CD4-positive, alpha-beta T cell (primary cell): ENCODE results near the gene TXNRD2. TPM values are rescaled to one million over a fixed set of nuclear protein-coding genes. Genes with fewer than 3 reads are reported as not detected.

ENCODE experiments used
- ATAC-seq: fragments of 200-7000 bp; cut with Tn5 transposase; one replicate; pipeline ENCODE4 v1.10.0; 2022; ENCODE audit warnings: mild to moderate bottlenecking; ENCODE audit not compliant: poor library complexity
- CTCF ChIA-PET: fragments of 350-600 bp; sonication (Branson Sonifier 250); formaldehyde crosslinking; loops from one replicate; lab custom pipeline; 2021; ENCODE audit warnings: antibody characterized with exemption, inconsistent platforms; lab: Charles Lee
- POLR2A ChIA-PET: fragments of 350-600 bp; sonication (Branson Sonifier 250); formaldehyde crosslinking; loops from one replicate; lab custom pipeline; 2021; ENCODE audit warnings: antibody characterized with exemption, inconsistent platforms; lab: Charles Lee
- DNase-seq, 14 experiments: peaks; one replicate each; pipeline ENCODE4 v3.0.0-alpha.2; 2013 to 2020; ENCODE audit warnings: mixed read lengths in 2 of 14
- H3K27ac ChIP-seq, 2 donors: one replicate each; pipeline versions ENCODE4 v1.5.1 to v1.7.0; 2013; ENCODE audit warnings: low read length in 2 of 2, low read depth in 1 of 2, mild to moderate bottlenecking in 1 of 2
- H3K27me3 ChIP-seq, 2 experiments: 1 replicate in 1 of 2; 2 replicates in 1 of 2; pipeline versions ENCODE4 v1.6.1 to v1.7.0; 2013; ENCODE audit warnings: low read length in 2 of 2, control low read depth in 1 of 2, mild to moderate bottlenecking in 1 of 2, moderate library complexity in 1 of 2; ENCODE audit not compliant: insufficient read depth in 2 of 2, control insufficient read depth in 1 of 2
- H3K36me3 ChIP-seq: one replicate; pipeline ENCODE4 v1.6.1; 2013; ENCODE audit warnings: low read length, control low read depth; ENCODE audit not compliant: insufficient read depth
- H3K4me1 ChIP-seq: one replicate; pipeline ENCODE4 v1.6.1; 2013; ENCODE audit warnings: low read length, control low read depth; ENCODE audit not compliant: insufficient read depth
- H3K4me3 ChIP-seq: one replicate; pipeline ENCODE4 v1.5.1; 2013; ENCODE audit warnings: mild to moderate bottlenecking, low read length, moderate library complexity
- H3K9me3 ChIP-seq, 2 experiments: 1 replicate in 1 of 2; 2 replicates in 1 of 2; pipeline versions ENCODE4 v1.6.1 to v1.7.0; 2013; ENCODE audit warnings: low read length in 2 of 2, mild to moderate bottlenecking in 2 of 2, control low read depth in 1 of 2, moderate library complexity in 1 of 2; ENCODE audit not compliant: control insufficient read depth in 1 of 2, insufficient read depth in 1 of 2
- H3K27ac Mint-ChIP-seq: one replicate; pipeline ENCODE4 v1.8.0; 2020; ENCODE audit warnings: mixed read lengths
- H3K27me3 Mint-ChIP-seq: one replicate; pipeline ENCODE4 v1.8.0; 2021; ENCODE audit warnings: mixed read lengths
- H3K36me3 Mint-ChIP-seq: one replicate; pipeline ENCODE4 v1.8.0; 2021; ENCODE audit warnings: low read depth, mixed read lengths
- H3K4me1 Mint-ChIP-seq: one replicate; pipeline ENCODE4 v1.8.0; 2021; ENCODE audit warnings: low read depth, mixed read lengths
- H3K4me3 Mint-ChIP-seq: one replicate; pipeline ENCODE4 v1.8.0; 2020; ENCODE audit warnings: mild to moderate bottlenecking, mixed read lengths
- H3K9me3 Mint-ChIP-seq: one replicate; pipeline ENCODE4 v1.8.0; 2020; ENCODE audit warnings: mixed read lengths
- intact Hi-C, 2 experiments: fragments of 100-400 bp; cut with DNase I in 1 of 2; cut with micrococcal nuclease in 1 of 2; formaldehyde crosslinking; loops; one replicate each; pipeline versions ENCODE4 v1.15.1 to v1.9.0; 2023 to 2025; cut with DNase I, micrococcal nuclease
- total RNA-seq, 174 experiments: library from RNA in 2 of 174; stranded (reverse) in 2 of 174; gene quantifications; one replicate each; pipeline ENCODE4 v1.2.3 and lab custom pipeline; 2021 to 2026
- TF ChIP-seq, protein P1 (sequence below): fragments of 200-600 bp; IDR thresholded peaks from one replicate; pipeline ENCODE4 v1.8.0; 2022; ENCODE audit warnings: antibody characterized with exemption, mild to moderate bottlenecking

The TXNRD2 gene
- total RNA-seq, 2 experiments from 2014 or later: 18.6 to 19.5 TPM

DNA sequence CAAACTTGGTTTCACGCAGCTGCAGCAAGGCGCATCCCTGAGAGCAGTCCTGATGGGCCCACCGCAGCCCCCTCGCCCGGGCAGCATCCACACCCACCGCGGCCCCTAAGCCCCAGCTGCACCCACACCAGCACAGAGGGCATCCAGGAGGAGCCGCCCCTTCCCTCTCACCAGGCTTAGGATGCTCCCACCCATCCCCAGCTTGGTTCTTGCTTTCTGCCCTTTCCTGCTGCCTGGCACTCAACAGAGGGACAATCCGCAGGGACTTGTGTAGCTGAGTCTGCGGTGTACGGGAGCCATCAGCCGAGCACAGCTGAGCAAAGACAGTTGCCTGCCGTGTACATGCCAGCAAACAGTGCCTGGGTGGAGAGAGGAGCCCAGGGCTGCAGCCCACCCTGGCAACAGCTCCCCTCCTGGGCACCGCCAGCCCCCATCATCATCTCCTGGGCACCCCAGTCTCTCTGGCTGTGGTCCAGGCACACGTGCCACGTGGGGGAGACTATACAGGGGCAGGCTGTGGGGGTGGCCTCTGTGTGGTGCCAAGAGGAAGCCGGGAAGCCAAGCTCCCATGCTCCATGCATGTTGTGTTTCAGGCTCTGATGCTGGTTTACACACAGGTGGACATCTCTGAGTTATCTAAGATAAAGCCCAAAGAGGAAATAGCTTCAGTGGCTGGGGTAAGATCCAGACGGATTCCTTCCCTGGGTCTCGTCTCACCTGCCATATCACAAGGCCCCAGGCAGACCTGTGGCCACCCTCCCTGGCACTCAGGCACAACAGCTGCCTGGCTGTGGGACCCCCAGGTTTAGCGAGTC, 50.9 kb downstream of the TXNRD2 start:
- Mint-ChIP-seq H3K9me3 (no peaks in the 10 kb centered on the region), H3K4me3 (peak overlapping the region; percentile 78), H3K36me3 (peaks cover 6% of the 10 kb centered on the region), H3K4me1 (peaks cover 86% of the 10 kb centered on the region), H3K27me3 (no peaks in the 10 kb centered on the region), H3K27ac (peak overlapping the region; percentile 97)
- H3K27ac ChIP-seq: peak overlapping the region; percentile 46 to 99
- no peak for ATAC-seq
- peaks cover 100% of the 10 kb centered on the region for H3K4me1 ChIP-seq
- TF ChIP-seq, protein P1, sequence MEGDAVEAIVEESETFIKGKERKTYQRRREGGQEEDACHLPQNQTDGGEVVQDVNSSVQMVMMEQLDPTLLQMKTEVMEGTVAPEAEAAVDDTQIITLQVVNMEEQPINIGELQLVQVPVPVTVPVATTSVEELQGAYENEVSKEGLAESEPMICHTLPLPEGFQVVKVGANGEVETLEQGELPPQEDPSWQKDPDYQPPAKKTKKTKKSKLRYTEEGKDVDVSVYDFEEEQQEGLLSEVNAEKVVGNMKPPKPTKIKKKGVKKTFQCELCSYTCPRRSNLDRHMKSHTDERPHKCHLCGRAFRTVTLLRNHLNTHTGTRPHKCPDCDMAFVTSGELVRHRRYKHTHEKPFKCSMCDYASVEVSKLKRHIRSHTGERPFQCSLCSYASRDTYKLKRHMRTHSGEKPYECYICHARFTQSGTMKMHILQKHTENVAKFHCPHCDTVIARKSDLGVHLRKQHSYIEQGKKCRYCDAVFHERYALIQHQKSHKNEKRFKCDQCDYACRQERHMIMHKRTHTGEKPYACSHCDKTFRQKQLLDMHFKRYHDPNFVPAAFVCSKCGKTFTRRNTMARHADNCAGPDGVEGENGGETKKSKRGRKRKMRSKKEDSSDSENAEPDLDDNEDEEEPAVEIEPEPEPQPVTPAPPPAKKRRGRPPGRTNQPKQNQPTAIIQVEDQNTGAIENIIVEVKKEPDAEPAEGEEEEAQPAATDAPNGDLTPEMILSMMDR: no peak
- peak overlapping the region; percentile 56 for H3K4me3 ChIP-seq
- no peaks in the 10 kb centered on the region for H3K27me3 ChIP-seq
- H3K9me3 ChIP-seq: no peaks in the 10 kb centered on the region
- intact Hi-C loops: loop anchor here (1.0 to 5.0 kb wide), 3 partner anchors 16 to 133 kb away; no protein-coding TSS in a partner anchor
- peak in 1 of 14 experiments; percentile 31 for DNase-seq
- ChIA-PET CTCF (interaction anchor here (1.2 to 3.4 kb wide), 3 partner anchors 19 to 160 kb away, joined by 4 to 19 read pairs (median 16); no protein-coding TSS in a partner anchor), POLR2A (interaction anchor here (1.9 to 3.5 kb wide), 4 partner anchors 16 to 135 kb away, joined by 4 to 92 read pairs (median 17); partner anchors contain the start of genes GNB1L and RTL10)
- H3K36me3 ChIP-seq: peaks cover 6% of the 10 kb centered on the region

- Histone ChIP-seq H3K27ac (peak overlapping the region; percentile 12 to 99), H3K4me1 (peaks cover 100% of the 10 kb centered on the region), H3K9me3 (no peaks in the 10 kb centered on the region), H3K4me3 (no peak overlapping the region), H3K36me3 (peaks cover 2% of the 10 kb centered on the region), H3K27me3 (no peaks in the 10 kb centered on the region)
- Mint-ChIP-seq H3K4me3 (peak overlapping the region; percentile 75), H3K36me3 (peaks cover 6% of the 10 kb centered on the region), H3K4me1 (peaks cover 84% of the 10 kb centered on the region), H3K27me3 (no peaks in the 10 kb centered on the region), H3K27ac (peak overlapping the region; percentile 97), H3K9me3 (no peaks in the 10 kb centered on the region)
- ChIA-PET CTCF (interaction anchor here (1.0 to 3.4 kb wide), 5 partner anchors 20 to 159 kb away, joined by 3 to 19 read pairs (median 4); no protein-coding TSS in a partner anchor), POLR2A (interaction anchor here (3.0 to 3.5 kb wide), 2 partner anchors 15 to 35 kb away, joined by 17 to 92 read pairs; partner anchors contain the start of genes GNB1L and RTL10)
- intact Hi-C loops: loop anchor here (2.0 to 5.0 kb wide), 2 partner anchors 15 to 133 kb away; no protein-coding TSS in a partner anchor
- TF ChIP-seq, protein P1: no peak
- no peak for ATAC-seq
- peak in 9 of 14 experiments; percentile 26 to 73 (median 59) for DNase-seq
These were observed 51.7 kb downstream of the TXNRD2 start for GRCh38 chr22:19889951-19890350.

DNA sequence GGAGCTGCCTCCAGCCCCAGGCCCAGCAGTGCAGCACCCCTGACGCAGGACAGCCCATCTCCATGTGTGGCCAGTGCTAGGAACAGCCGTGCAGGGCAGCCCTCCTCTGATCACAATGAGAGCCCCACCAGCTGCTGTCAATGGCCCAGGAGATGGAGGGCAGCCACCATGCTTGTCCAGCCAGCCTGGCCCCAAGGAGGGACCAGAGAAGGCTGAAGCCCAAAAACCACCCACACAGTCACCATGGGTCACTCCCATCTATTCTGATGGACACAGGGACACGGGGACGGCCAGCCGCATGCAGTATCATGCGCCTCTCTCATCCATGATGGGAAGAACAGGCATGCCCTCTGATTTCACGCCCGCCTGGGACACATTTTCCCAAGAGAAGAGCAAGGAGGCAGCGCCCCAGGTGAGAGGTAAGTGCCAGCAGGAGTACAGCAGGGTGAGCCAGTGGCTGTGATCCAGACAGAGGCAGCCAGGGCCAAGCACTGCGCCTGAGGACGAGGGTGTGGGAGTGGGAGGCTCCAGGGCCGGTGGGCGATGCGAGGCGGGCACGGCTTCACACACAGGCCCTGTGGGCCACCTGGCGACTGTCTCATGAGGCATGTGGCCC, 53.4 kb downstream of the TXNRD2 start:
- POLR2A ChIA-PET: interaction anchor here (1.3 to 2.1 kb wide), 2 partner anchors 14 to 33 kb away, joined by 3 to 32 read pairs; partner anchors contain the start of genes GNB1L and RTL10
- Mint-ChIP-seq H3K27me3 (no peaks in the 10 kb centered on the region), H3K4me1 (peaks cover 78% of the 10 kb centered on the region), H3K36me3 (no peaks in the 10 kb centered on the region), H3K27ac (peak overlapping the region; percentile 97), H3K9me3 (no peaks in the 10 kb centered on the region), H3K4me3 (peak overlapping the region; percentile 20)
- CTCF ChIA-PET: interaction anchor here (2.6 to 2.8 kb wide), 2 partner anchors 22 to 33 kb away, joined by 7 to 10 read pairs; partner anchors contain the start of genes GNB1L and RTL10
- Histone ChIP-seq H3K27ac (peak overlapping the region; percentile 4 to 90), H3K27me3 (no peaks in the 10 kb centered on the region), H3K4me3 (no peak overlapping the region), H3K9me3 (no peaks in the 10 kb centered on the region), H3K4me1 (peaks cover 100% of the 10 kb centered on the region), H3K36me3 (no peaks in the 10 kb centered on the region)
- DNase-seq (no peak), ATAC-seq (no peak)
- TF ChIP-seq, protein P1: no peak
- intact Hi-C loops: no loop called here
